SK-N-MC (cell line): ENCODE data around the gene TTF1.

ENCODE experiments used
- EZH2 ChIP-seq: fragments of 200-600 bp; sonication (generic); IDR thresholded peaks from one replicate; pipeline ENCODE4 v1.6.1; 2017; ENCODE audit warnings: antibody characterized with exemption
- POLR2AphosphoS5 ChIP-seq: IDR thresholded peaks from 2 replicates; pipeline ENCODE4 v1.6.1; 2012; ENCODE audit warnings: mild to moderate bottlenecking, low read depth, low read length, borderline replicate concordance

DNA sequence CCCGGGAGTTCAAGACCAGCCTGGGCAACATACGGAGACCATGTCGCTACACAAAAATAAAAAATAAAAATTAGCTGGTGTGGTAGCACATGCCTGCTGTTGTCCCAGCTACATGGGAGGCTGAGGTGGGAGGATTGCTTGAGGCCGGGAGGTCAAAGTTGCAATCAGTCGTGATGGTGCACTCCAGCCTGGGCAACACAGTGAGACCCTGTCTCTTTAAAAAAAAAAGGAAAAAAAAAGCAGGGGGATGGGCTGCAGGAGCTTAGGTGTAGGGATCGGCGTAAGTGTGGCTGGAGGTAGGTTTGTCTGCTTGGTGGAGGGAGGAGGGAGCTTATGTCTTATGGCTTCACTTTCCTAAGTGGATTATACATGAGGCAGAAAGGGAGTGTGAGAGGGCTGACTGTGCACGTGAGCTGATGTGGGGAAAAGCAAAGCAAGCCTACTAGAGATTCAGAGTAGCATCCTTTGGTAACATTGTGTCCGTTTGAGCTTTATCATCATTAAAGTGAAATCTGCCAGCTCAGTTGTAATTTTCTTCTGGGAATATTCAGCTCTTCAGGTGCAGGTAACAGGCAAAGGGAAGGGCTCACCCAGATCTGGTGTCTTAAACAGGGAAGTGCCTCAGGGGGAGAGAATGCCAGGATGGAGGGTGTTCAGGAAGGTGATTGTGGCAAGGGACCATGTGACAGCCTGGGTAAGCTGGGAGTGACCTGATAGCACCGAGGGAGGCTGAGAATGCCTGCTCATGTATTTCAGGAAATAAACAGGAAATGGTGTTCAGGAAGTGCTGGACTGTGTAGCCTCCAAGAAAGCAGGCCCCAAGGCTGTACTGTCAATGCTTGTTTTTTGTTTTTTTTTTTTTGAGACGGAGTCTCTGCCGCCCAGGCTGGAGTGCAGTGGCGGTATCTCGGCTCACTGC, 34.2 kb downstream of the TTF1 start:
- TF ChIP-seq POLR2AphosphoS5: no peak
- TF ChIP-seq EZH2: no peak
